ENCODE data around the gene DNMBP. TPM values are rescaled to one million over a fixed set of nuclear protein-coding genes. Genes with fewer than 3 reads are reported as not detected.

DNMBP gene
- total and polyA plus RNA-seq, 2 of the 8 experiments (the other 6 are each of a cell fraction or from before 2014, with no cell fraction given), result 19.1 to 26.4 TPM

DNA sequence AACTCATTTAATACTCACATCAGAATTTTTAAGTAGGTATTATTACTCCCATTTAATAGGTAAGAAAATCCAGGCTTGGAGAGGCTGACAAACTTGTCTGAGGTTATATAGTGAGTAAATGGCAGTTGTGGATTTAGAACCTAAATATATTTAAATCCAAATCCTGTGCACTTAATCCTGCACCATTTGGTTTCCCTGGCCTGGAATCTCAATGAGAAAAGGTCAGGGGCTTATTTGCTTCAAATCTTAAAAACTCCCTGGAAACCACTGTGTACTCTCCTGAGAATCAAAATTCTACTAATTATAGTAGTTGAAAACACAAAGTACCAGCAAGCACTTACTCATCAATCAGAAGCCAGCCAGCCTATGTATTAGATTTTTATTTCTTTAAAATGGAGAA, 97.7 kb downstream of the DNMBP start (continued):
- TF ChIP-seq, protein P1, sequence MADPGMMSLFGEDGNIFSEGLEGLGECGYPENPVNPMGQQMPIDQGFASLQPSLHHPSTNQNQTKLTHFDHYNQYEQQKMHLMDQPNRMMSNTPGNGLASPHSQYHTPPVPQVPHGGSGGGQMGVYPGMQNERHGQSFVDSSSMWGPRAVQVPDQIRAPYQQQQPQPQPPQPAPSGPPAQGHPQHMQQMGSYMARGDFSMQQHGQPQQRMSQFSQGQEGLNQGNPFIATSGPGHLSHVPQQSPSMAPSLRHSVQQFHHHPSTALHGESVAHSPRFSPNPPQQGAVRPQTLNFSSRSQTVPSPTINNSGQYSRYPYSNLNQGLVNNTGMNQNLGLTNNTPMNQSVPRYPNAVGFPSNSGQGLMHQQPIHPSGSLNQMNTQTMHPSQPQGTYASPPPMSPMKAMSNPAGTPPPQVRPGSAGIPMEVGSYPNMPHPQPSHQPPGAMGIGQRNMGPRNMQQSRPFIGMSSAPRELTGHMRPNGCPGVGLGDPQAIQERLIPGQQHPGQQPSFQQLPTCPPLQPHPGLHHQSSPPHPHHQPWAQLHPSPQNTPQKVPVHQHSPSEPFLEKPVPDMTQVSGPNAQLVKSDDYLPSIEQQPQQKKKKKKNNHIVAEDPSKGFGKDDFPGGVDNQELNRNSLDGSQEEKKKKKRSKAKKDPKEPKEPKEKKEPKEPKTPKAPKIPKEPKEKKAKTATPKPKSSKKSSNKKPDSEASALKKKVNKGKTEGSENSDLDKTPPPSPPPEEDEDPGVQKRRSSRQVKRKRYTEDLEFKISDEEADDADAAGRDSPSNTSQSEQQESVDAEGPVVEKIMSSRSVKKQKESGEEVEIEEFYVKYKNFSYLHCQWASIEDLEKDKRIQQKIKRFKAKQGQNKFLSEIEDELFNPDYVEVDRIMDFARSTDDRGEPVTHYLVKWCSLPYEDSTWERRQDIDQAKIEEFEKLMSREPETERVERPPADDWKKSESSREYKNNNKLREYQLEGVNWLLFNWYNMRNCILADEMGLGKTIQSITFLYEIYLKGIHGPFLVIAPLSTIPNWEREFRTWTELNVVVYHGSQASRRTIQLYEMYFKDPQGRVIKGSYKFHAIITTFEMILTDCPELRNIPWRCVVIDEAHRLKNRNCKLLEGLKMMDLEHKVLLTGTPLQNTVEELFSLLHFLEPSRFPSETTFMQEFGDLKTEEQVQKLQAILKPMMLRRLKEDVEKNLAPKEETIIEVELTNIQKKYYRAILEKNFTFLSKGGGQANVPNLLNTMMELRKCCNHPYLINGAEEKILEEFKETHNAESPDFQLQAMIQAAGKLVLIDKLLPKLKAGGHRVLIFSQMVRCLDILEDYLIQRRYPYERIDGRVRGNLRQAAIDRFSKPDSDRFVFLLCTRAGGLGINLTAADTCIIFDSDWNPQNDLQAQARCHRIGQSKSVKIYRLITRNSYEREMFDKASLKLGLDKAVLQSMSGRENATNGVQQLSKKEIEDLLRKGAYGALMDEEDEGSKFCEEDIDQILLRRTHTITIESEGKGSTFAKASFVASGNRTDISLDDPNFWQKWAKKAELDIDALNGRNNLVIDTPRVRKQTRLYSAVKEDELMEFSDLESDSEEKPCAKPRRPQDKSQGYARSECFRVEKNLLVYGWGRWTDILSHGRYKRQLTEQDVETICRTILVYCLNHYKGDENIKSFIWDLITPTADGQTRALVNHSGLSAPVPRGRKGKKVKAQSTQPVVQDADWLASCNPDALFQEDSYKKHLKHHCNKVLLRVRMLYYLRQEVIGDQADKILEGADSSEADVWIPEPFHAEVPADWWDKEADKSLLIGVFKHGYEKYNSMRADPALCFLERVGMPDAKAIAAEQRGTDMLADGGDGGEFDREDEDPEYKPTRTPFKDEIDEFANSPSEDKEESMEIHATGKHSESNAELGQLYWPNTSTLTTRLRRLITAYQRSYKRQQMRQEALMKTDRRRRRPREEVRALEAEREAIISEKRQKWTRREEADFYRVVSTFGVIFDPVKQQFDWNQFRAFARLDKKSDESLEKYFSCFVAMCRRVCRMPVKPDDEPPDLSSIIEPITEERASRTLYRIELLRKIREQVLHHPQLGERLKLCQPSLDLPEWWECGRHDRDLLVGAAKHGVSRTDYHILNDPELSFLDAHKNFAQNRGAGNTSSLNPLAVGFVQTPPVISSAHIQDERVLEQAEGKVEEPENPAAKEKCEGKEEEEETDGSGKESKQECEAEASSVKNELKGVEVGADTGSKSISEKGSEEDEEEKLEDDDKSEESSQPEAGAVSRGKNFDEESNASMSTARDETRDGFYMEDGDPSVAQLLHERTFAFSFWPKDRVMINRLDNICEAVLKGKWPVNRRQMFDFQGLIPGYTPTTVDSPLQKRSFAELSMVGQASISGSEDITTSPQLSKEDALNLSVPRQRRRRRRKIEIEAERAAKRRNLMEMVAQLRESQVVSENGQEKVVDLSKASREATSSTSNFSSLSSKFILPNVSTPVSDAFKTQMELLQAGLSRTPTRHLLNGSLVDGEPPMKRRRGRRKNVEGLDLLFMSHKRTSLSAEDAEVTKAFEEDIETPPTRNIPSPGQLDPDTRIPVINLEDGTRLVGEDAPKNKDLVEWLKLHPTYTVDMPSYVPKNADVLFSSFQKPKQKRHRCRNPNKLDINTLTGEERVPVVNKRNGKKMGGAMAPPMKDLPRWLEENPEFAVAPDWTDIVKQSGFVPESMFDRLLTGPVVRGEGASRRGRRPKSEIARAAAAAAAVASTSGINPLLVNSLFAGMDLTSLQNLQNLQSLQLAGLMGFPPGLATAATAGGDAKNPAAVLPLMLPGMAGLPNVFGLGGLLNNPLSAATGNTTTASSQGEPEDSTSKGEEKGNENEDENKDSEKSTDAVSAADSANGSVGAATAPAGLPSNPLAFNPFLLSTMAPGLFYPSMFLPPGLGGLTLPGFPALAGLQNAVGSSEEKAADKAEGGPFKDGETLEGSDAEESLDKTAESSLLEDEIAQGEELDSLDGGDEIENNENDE (IDR thresholded peaks at IDR 0.05; ENCODE audit: insufficient replicate concordance, low read length), result no peak
- TF ChIP-seq ASH2L (IDR thresholded peaks at IDR 0.05; ENCODE audit: low read length), result no peak
- TF ChIP-seq SIX5 (IDR thresholded peaks at IDR 0.05; ENCODE audit: low read depth, low read length), result no peak
- TF ChIP-seq SP1 (IDR thresholded peaks at IDR 0.05; ENCODE audit: low read depth, low read length), result no peak
- TF ChIP-seq CEBPB (IDR thresholded peaks at IDR 0.05; ENCODE audit: low read depth, low read length), result no peak

Data from H1 (cell line).